ENCODE data around the gene PLEKHA3.
"Not testable (repeated sequence)": the region's sequence is repeated elsewhere in the genome, so short reads cannot be mapped to it uniquely, and the experiment has no call there.

The PLEKHA3 gene

DNA sequence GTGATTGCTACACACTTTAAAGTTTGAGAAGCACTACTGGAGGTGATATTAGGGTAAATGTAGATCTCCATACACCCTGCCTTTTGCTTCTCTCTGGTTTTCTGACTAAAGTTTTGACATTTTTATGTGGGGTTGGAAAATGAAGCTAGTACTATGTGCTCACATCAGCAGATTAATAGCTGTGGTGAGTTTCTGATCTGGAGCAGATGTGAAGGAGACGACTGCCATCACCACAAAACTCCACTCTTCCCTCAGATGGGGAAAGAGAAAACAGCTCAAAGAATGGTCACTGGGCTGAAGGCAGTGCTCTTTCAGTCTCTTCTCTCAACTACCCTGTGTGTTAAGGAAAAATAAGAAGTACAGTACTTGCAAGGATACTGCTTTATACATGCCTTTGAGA is 37.2 kb downstream of the PLEKHA3 start:
- no peak for DNase-seq (ENCODE audit: extremely low read depth, insufficient read length)
- H3K36me3 ChIP-seq (ENCODE audit: control insufficient read depth, insufficient read depth, low read length): peaks cover 2% of the 10 kb centered on the region; the same call in 1 of the 2 replicates
- H3K27me3 ChIP-seq (replicated peaks; ENCODE audit: control insufficient read depth, insufficient read depth, low read length): no peaks in the 10 kb centered on the region
- TF ChIP-seq, protein P1, sequence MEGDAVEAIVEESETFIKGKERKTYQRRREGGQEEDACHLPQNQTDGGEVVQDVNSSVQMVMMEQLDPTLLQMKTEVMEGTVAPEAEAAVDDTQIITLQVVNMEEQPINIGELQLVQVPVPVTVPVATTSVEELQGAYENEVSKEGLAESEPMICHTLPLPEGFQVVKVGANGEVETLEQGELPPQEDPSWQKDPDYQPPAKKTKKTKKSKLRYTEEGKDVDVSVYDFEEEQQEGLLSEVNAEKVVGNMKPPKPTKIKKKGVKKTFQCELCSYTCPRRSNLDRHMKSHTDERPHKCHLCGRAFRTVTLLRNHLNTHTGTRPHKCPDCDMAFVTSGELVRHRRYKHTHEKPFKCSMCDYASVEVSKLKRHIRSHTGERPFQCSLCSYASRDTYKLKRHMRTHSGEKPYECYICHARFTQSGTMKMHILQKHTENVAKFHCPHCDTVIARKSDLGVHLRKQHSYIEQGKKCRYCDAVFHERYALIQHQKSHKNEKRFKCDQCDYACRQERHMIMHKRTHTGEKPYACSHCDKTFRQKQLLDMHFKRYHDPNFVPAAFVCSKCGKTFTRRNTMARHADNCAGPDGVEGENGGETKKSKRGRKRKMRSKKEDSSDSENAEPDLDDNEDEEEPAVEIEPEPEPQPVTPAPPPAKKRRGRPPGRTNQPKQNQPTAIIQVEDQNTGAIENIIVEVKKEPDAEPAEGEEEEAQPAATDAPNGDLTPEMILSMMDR (IDR thresholded peaks at IDR 0.05; ENCODE audit: insufficient read depth, low read length, poor library complexity, severe bottlenecking): no peak
- no peak overlapping the region for H3K4me3 ChIP-seq (replicated peaks; ENCODE audit: low read depth, low read length)

DNA sequence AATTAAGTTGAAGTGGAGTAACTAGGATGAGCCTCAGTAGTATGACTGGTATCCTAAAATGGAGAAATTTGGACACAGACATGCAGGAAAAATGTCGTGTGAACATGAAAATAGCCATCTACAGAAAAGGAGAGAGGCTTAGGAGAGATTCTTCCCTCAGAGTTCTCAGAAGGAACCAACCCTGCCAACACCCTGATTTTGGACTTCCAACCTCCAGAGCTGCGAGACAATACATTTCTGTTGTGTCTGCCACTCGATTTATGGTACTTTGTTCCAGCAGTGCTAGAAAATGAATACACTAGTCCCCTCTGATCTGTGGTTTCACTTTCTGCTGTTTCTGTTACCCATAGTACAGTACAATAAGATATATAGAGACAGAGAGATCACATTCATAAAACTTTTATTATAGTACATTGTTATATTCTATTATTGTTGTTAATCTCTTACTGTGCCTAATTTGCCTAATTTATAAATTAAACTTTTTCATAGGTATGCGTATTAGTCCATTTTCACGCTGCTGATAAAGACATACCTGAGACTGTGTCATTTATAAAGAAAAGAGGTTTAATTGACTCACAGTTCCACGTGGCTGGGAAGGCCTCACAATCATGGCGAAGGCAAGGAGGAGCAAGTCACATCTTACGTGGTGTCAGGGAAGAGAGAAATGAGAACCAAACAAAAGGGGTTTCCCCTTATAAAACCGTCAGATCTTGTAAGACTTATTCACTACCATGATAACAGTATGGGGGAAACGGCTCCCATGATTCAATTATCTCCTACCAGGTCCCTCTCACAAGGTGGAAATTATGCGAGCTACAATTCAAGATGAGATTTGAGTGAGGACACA is 41.3 kb downstream of the PLEKHA3 start:
- Histone ChIP-seq H3K27me3 (replicated peaks; ENCODE audit: control insufficient read depth, insufficient read depth, low read length) (no peaks in the 10 kb centered on the region), H3K4me3 (replicated peaks; ENCODE audit: low read depth, low read length) (no peak overlapping the region), H3K36me3 (ENCODE audit: control insufficient read depth, insufficient read depth, low read length) (peaks cover 2% of the 10 kb centered on the region; the same call in 1 of the 2 replicates)
- no peak for DNase-seq (ENCODE audit: extremely low read depth, insufficient read length)
- TF ChIP-seq, protein P1 (IDR thresholded peaks at IDR 0.05; ENCODE audit: insufficient read depth, low read length, poor library complexity, severe bottlenecking): no peak

DNA sequence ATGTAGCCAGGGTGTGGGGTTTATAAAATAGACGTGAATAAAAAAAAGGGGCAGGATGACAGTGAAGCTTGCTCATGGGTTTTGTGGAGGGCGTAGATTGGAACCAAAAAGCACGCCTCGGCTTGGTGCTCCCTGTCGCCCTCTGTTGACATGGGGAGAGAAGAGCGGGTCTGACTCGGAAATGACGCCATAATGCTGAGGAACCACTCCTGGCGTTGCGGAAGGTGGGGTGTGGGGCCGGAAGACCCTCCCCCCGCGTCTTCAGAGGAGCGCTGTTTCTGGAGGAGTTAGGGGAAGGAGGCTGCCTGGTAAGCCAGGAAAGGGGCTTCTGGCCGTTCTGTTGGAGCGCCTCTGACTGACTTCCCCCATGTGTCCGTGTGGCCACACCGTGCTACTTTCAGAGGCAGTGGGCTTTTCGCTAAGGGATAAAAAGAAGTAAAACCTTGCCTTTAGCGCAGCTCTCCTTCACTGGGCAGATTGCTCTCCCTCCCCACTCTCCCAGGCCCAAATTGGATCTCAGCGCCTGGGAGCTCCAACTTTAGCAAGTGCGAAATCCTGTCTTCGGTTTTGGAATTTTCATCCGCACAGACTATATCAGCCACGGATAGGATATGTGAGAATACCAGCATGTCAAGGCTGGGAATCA is 42.8 kb downstream of the PLEKHA3 start:
- Histone ChIP-seq H3K27me3 (replicated peaks; ENCODE audit: control insufficient read depth, insufficient read depth, low read length) (no peaks in the 10 kb centered on the region), H3K36me3 (ENCODE audit: control insufficient read depth, insufficient read depth, low read length) (peaks cover 2% of the 10 kb centered on the region; the same call in 1 of the 2 replicates), H3K4me3 (replicated peaks; ENCODE audit: low read depth, low read length) (peak overlapping the region; percentile 91)
- TF ChIP-seq, protein P1 (IDR thresholded peaks at IDR 0.05; ENCODE audit: insufficient read depth, low read length, poor library complexity, severe bottlenecking): peak; percentile 87
- DNase-seq (ENCODE audit: extremely low read depth, insufficient read length): peak; percentile 78

DNA sequence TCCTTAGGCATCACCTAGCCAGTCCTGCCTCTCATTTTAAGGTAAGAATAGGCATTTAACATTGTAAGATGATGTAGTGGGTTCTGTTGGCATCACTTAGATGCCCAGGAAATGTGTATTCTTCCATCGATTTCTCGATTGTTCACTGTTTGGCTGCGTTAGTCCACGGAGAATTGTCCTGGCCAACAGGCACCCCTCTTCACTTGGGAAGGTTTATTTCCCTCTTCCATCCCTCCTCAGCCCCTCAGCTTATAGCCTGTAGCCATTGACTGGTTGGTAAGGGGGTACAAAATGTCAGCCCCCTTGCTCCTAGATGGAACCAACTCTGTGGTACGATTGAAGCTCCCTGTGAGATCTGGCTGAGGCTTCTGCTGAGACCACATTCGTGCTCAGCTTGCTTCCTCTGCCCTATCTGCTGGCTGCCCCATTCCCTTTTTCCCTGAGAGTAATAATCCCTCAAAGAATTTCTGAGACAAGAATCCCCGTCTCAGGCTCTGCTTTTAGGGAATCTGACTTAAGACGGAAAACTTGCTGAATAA is 43.4 kb downstream of the PLEKHA3 start:
- H3K36me3 ChIP-seq (ENCODE audit: control insufficient read depth, insufficient read depth, low read length): no peaks in the 10 kb centered on the region; the same call in 1 of the 2 replicates
- no peaks in the 10 kb centered on the region for H3K27me3 ChIP-seq (replicated peaks; ENCODE audit: control insufficient read depth, insufficient read depth, low read length)
- peak overlapping the region; percentile 91 for H3K4me3 ChIP-seq (replicated peaks; ENCODE audit: low read depth, low read length)
- DNase-seq (ENCODE audit: extremely low read depth, insufficient read length): no peak
- TF ChIP-seq, protein P1 (IDR thresholded peaks at IDR 0.05; ENCODE audit: insufficient read depth, low read length, poor library complexity, severe bottlenecking): no peak

GRCh38 chr2:178525010-178525409 is 44.8 kb downstream of the PLEKHA3 start:
- not testable (repeated sequence) for H3K36me3 ChIP-seq (ENCODE audit: control insufficient read depth, insufficient read depth, low read length); H3K4me3 ChIP-seq (replicated peaks; ENCODE audit: low read depth, low read length); DNase-seq (ENCODE audit: extremely low read depth, insufficient read length); H3K27me3 ChIP-seq (replicated peaks; ENCODE audit: control insufficient read depth, insufficient read depth, low read length)

DNA sequence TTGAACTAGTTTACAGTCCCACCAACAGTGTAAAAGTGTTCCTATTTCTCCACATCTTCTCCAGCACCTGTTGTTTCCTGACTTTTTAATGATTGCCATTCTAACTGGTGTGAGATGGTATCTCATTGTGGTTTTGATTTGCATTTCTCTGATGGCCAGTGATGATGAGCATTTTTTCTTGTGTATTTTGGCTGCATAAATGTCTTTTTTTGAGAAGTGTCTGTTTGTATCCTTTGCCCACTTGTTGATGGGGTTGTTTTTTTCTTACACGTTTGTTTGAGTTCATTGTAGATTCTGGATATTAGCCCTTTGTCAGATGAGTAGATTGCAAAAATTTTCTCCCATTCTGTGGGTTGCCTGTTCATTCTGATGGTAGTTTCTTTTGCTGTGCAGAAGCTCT is 45.2 kb downstream of the PLEKHA3 start:
- not testable (repeated sequence) for H3K36me3 ChIP-seq (ENCODE audit: control insufficient read depth, insufficient read depth, low read length); DNase-seq (ENCODE audit: extremely low read depth, insufficient read length); H3K27me3 ChIP-seq (replicated peaks; ENCODE audit: control insufficient read depth, insufficient read depth, low read length); H3K4me3 ChIP-seq (replicated peaks; ENCODE audit: low read depth, low read length)

Data from GM06990 (cell line).